ENCODE data around the gene SLC7A1. TPM values are rescaled to one million over a fixed set of nuclear protein-coding genes. Genes with fewer than 3 reads are reported as not detected.

The SLC7A1 gene
- total RNA-seq, 2 experiments from 2014 or later: 39.5 to 141 TPM

DNA sequence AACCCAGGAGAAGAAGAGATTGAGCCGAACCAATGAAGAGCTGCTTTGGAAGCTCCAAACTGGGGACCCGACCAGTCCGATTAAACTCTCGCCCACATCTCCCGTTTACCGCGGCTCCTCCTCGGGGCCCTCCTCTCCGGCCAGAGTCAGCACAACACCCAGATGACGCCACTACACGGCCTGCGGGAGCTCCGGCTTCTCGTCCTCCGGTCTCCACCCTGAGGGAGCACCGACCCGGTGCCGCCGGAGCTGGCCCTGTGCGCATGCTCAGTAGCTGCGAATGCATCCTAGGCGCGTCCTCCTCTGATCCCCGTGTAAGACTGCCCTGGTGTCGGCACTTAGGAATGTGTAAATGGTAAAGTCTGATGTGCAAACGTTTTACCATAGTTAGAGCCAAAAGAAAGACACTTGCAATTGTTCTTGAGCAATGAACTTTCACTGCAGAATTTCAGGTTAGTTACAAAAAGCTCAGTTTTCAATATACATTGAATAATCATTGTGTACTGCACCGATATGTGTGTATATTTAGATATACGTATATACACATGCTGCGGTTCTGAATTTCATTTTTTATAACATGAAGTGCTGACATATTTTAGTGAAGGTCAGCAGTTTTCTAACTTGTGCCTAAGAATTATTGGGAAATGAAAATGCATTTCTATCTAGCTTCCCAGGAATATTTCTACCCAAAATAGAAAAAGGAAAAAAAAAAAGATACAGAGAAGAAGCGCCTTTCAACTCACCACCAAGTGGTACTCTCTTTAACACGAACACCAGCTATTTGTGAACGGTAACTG, 92.2 kb downstream of the SLC7A1 start:
- ChIA-PET POLR2A (no interaction called here), CTCF (ENCODE audit: unreplicated experiment) (no interaction called here)
- Histone ChIP-seq H3K4me1 (ENCODE audit: insufficient read depth, low read length, poor library complexity, severe bottlenecking) (no peaks in the 10 kb centered on the region), H3K79me2 (ENCODE audit: insufficient read depth, low read depth, low read length) (no peaks in the 10 kb centered on the region), H3K4me2 (ENCODE audit: low read length) (no peak overlapping the region), H3K4me3 (ENCODE audit: low read depth, low read length, poor library complexity, severe bottlenecking) (no peak overlapping the region), H3K36me3 (ENCODE audit: insufficient read depth, low read length) (peaks cover 7% of the 10 kb centered on the region; the same call in 1 of the 2 replicates), H2AFZ (ENCODE audit: low read length) (no peak overlapping the region), H4K20me1 (ENCODE audit: insufficient read depth, low read length) (no peaks in the 10 kb centered on the region), H3K9me2 (ENCODE audit: insufficient read depth, low read length) (no peaks in the 10 kb centered on the region), H3K27ac (ENCODE audit: low read depth, low read length, poor library complexity, severe bottlenecking) (no peak overlapping the region), H3K9me3 (ENCODE audit: low read length) (no peaks in the 10 kb centered on the region)
- BruUV-seq (replicated peaks): no TSS peak
- intact Hi-C loops (cut with micrococcal nuclease; ENCODE audit: unreplicated experiment): no loop called here
- TF ChIP-seq EZH2phosphoT487 (IDR thresholded peaks at IDR 0.05; ENCODE audit: borderline replicate concordance, low read depth, low read length): no peak
- TF ChIP-seq, protein P1, sequence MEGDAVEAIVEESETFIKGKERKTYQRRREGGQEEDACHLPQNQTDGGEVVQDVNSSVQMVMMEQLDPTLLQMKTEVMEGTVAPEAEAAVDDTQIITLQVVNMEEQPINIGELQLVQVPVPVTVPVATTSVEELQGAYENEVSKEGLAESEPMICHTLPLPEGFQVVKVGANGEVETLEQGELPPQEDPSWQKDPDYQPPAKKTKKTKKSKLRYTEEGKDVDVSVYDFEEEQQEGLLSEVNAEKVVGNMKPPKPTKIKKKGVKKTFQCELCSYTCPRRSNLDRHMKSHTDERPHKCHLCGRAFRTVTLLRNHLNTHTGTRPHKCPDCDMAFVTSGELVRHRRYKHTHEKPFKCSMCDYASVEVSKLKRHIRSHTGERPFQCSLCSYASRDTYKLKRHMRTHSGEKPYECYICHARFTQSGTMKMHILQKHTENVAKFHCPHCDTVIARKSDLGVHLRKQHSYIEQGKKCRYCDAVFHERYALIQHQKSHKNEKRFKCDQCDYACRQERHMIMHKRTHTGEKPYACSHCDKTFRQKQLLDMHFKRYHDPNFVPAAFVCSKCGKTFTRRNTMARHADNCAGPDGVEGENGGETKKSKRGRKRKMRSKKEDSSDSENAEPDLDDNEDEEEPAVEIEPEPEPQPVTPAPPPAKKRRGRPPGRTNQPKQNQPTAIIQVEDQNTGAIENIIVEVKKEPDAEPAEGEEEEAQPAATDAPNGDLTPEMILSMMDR (conservative IDR thresholded peaks at IDR 0.05; ENCODE audit: low read length): no peak
- no peak for DNase-seq (ENCODE audit: low spot score)

DNA sequence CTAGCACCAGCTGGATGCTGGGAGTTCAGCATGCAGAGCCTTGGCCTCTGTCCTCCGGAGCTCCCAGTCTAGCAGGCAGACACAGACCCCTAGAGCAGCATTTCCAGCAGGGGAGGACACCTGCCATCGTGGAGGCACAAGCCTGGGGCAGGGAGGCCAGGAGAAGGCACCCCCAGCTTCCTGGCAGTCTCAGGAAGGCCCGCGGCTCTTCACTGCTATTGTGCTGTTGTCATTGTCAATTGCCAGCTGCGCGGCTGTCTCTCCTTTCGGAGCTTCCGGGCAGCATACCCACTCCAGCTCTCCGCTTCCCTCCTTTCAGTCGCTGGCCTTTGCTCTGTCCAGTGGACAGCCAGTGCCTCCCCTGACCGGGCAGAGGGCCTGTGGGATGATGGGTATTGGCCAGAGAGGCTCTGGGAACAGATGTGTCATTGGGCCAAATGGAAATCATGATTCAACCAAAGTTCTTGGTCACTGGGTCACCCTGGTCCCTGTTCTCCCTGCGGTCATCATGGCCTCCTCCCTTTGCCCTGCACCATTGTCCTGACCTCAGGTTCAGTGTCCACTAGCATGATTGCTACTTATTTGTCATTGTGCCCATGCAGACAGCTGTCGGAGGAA, 93.0 kb downstream of the SLC7A1 start:
- POLR2A ChIA-PET: no interaction called here
- no peak overlapping the region for H2AFZ ChIP-seq (ENCODE audit: low read length)
- DNase-seq (ENCODE audit: low spot score): no peak
- no peak overlapping the region for H3K4me2 ChIP-seq (ENCODE audit: low read length)
- H3K4me3 ChIP-seq (ENCODE audit: low read depth, low read length, poor library complexity, severe bottlenecking): no peak overlapping the region
- H3K9me2 ChIP-seq (ENCODE audit: insufficient read depth, low read length): no peaks in the 10 kb centered on the region
- no peaks in the 10 kb centered on the region for H3K79me2 ChIP-seq (ENCODE audit: insufficient read depth, low read depth, low read length)
- intact Hi-C loops (cut with micrococcal nuclease; ENCODE audit: unreplicated experiment): no loop called here
- CTCF ChIA-PET (ENCODE audit: unreplicated experiment): no interaction called here
- no peaks in the 10 kb centered on the region for H3K4me1 ChIP-seq (ENCODE audit: insufficient read depth, low read length, poor library complexity, severe bottlenecking)
- H3K9me3 ChIP-seq (ENCODE audit: low read length): no peaks in the 10 kb centered on the region
- H4K20me1 ChIP-seq (ENCODE audit: insufficient read depth, low read length): no peaks in the 10 kb centered on the region
- 0 out of 2 replicates have a peak, but pooled peaks cover under 1% of the 10 kb centered on the region for H3K36me3 ChIP-seq (ENCODE audit: insufficient read depth, low read length)
- TF ChIP-seq, protein P1 (conservative IDR thresholded peaks at IDR 0.05; ENCODE audit: low read length): no peak
- TF ChIP-seq EZH2phosphoT487 (IDR thresholded peaks at IDR 0.05; ENCODE audit: borderline replicate concordance, low read depth, low read length): no peak
- no peak overlapping the region for H3K27ac ChIP-seq (ENCODE audit: low read depth, low read length, poor library complexity, severe bottlenecking)
- no TSS peak for BruUV-seq (replicated peaks)

DNA sequence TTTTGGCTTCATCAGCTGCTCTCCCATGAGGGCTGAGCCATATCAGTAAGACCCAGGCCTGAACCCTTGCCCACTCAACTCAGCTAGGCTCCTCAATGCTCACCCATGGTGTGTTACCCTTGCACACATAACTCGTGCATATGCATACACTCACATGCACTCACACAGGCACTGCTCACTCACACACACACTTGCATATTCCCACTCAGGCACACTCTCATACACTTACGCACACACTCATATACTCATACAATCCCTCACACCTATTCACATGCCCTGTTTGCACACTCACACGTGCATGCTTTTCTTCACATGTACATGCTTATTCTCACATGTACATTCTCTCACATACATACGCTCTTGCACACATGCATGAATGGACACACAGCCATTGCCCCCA, 93.8 kb downstream of the SLC7A1 start:
- Histone ChIP-seq H4K20me1 (ENCODE audit: insufficient read depth, low read length) (no peaks in the 10 kb centered on the region), H2AFZ (ENCODE audit: low read length) (no peak overlapping the region), H3K36me3 (ENCODE audit: insufficient read depth, low read length) (no peaks in the 10 kb centered on the region), H3K79me2 (ENCODE audit: insufficient read depth, low read depth, low read length) (no peaks in the 10 kb centered on the region), H3K9me3 (ENCODE audit: low read length) (no peaks in the 10 kb centered on the region), H3K27ac (ENCODE audit: low read depth, low read length, poor library complexity, severe bottlenecking) (no peak overlapping the region), H3K4me2 (ENCODE audit: low read length) (no peak overlapping the region), H3K4me1 (ENCODE audit: insufficient read depth, low read length, poor library complexity, severe bottlenecking) (peaks cover 2% of the 10 kb centered on the region), H3K4me3 (ENCODE audit: low read depth, low read length, poor library complexity, severe bottlenecking) (no peak overlapping the region), H3K9me2 (ENCODE audit: insufficient read depth, low read length) (no peaks in the 10 kb centered on the region)
- ChIA-PET CTCF (ENCODE audit: unreplicated experiment) (no interaction called here), POLR2A (no interaction called here)
- intact Hi-C loops (cut with micrococcal nuclease; ENCODE audit: unreplicated experiment): no loop called here
- no TSS peak for BruUV-seq (replicated peaks)
- TF ChIP-seq, protein P1 (conservative IDR thresholded peaks at IDR 0.05; ENCODE audit: low read length): no peak
- TF ChIP-seq EZH2phosphoT487 (IDR thresholded peaks at IDR 0.05; ENCODE audit: borderline replicate concordance, low read depth, low read length): no peak
- DNase-seq (ENCODE audit: low spot score): no peak
